Measurements from ENCODE around the gene DOCK4.

The DOCK4 gene

DNA sequence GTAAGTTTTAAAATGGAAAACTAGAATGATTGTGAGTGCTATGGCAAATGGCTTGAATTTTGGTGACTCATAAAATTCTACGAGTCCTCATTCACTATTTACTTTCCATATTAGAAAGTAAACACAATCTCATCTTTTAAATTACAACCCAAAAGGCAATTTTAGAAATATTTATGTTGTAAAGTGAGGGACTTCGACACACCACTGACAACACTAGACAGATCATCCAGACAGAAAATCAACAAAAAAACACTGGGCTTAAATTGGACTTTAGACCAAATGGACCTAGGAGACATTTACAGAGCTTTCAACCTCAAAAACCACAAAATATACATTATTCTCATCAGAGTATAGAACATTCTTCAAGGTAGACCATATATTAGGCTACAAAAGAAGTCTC, 30.4 kb upstream of the DOCK4 start:
- H3K9me3 ChIP-seq (ENCODE audit: insufficient read depth, low read depth, low read length): no peaks in the 10 kb centered on the region
- no peak overlapping the region for H3K4me2 ChIP-seq (ENCODE audit: low read depth, low read length, poor library complexity, severe bottlenecking)
- H3K4me1 ChIP-seq (ENCODE audit: insufficient read depth, low read length, poor library complexity, severe bottlenecking): peaks cover 3% of the 10 kb centered on the region
- H3K27me3 ChIP-seq (ENCODE audit: insufficient read depth, low read length, poor library complexity, severe bottlenecking): no peaks in the 10 kb centered on the region
- TF ChIP-seq CTCF (conservative IDR thresholded peaks at IDR 0.05; ENCODE audit: low read length) (no peak), EZH2phosphoT487 (IDR thresholded peaks at IDR 0.05; ENCODE audit: borderline replicate concordance) (no peak)
- no peaks in the 10 kb centered on the region for H4K20me1 ChIP-seq (ENCODE audit: insufficient read depth, low read length, poor library complexity, severe bottlenecking)
- no peak overlapping the region for H3K4me3 ChIP-seq (ENCODE audit: low read length, poor library complexity, severe bottlenecking)
- H3F3A ChIP-seq (ENCODE audit: low read depth): no peaks in the 10 kb centered on the region
- H3K9me2 ChIP-seq (replicated peaks; ENCODE audit: low read depth, low read length): no peaks in the 10 kb centered on the region
- H3K9ac ChIP-seq (ENCODE audit: low read depth, low read length, poor library complexity, severe bottlenecking): no peak overlapping the region
- H3K79me2 ChIP-seq (ENCODE audit: insufficient read depth, low read length): peaks cover 51% of the 10 kb centered on the region
- H2AFZ ChIP-seq (ENCODE audit: low read length): no peak overlapping the region
- H3K36me3 ChIP-seq (ENCODE audit: insufficient read depth, low read length): no peaks in the 10 kb centered on the region

DNA sequence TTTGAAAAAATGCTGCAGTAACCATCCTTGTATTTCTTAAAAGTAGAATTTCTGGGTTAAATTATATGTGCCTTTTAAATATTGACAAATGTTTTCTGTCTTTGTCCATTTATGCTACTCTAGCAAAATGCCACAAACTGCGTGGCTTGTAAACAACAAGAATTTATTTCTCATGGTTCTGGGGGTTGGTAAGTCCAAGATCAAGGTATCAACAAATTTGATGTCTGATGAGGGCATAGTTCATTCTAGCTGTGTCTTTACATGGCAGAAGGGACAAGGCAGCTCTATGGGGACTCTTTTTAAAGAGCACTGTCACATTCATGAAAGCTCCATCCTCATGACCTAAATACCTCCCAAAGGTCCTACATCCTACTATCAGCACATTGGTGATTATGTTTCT, 27.9 kb upstream of the DOCK4 start:
- H2AFZ ChIP-seq (ENCODE audit: low read length): no peak overlapping the region
- no peaks in the 10 kb centered on the region for H3K9me2 ChIP-seq (replicated peaks; ENCODE audit: low read depth, low read length)
- H3K79me2 ChIP-seq (ENCODE audit: insufficient read depth, low read length): peaks cover 60% of the 10 kb centered on the region
- no peaks in the 10 kb centered on the region for H3K9me3 ChIP-seq (ENCODE audit: insufficient read depth, low read depth, low read length)
- H3K4me3 ChIP-seq (ENCODE audit: low read length, poor library complexity, severe bottlenecking): no peak overlapping the region
- H3K27me3 ChIP-seq (ENCODE audit: insufficient read depth, low read length, poor library complexity, severe bottlenecking): no peaks in the 10 kb centered on the region
- H4K20me1 ChIP-seq (ENCODE audit: insufficient read depth, low read length, poor library complexity, severe bottlenecking): no peaks in the 10 kb centered on the region
- no peaks in the 10 kb centered on the region for H3F3A ChIP-seq (ENCODE audit: low read depth)
- H3K9ac ChIP-seq (ENCODE audit: low read depth, low read length, poor library complexity, severe bottlenecking): no peak overlapping the region
- no peaks in the 10 kb centered on the region for H3K4me1 ChIP-seq (ENCODE audit: insufficient read depth, low read length, poor library complexity, severe bottlenecking)
- TF ChIP-seq CTCF (conservative IDR thresholded peaks at IDR 0.05; ENCODE audit: low read length) (no peak), EZH2phosphoT487 (IDR thresholded peaks at IDR 0.05; ENCODE audit: borderline replicate concordance) (no peak)
- no peaks in the 10 kb centered on the region for H3K36me3 ChIP-seq (ENCODE audit: insufficient read depth, low read length)
- no peak overlapping the region for H3K4me2 ChIP-seq (ENCODE audit: low read depth, low read length, poor library complexity, severe bottlenecking)

GRCh38 chr7:112233048-112233697, 27.0 kb upstream of the DOCK4 start:
- no peaks in the 10 kb centered on the region for H4K20me1 ChIP-seq (ENCODE audit: insufficient read depth, low read length, poor library complexity, severe bottlenecking)
- H3K9me2 ChIP-seq (replicated peaks; ENCODE audit: low read depth, low read length): no peaks in the 10 kb centered on the region
- peaks cover 58% of the 10 kb centered on the region for H3K79me2 ChIP-seq (ENCODE audit: insufficient read depth, low read length)
- H3K9ac ChIP-seq (ENCODE audit: low read depth, low read length, poor library complexity, severe bottlenecking): no peak overlapping the region
- TF ChIP-seq CTCF (conservative IDR thresholded peaks at IDR 0.05; ENCODE audit: low read length) (no peak), EZH2phosphoT487 (IDR thresholded peaks at IDR 0.05; ENCODE audit: borderline replicate concordance) (no peak)
- no peaks in the 10 kb centered on the region for H3K36me3 ChIP-seq (ENCODE audit: insufficient read depth, low read length)
- H3K4me3 ChIP-seq (ENCODE audit: low read length, poor library complexity, severe bottlenecking): no peak overlapping the region
- no peaks in the 10 kb centered on the region for H3F3A ChIP-seq (ENCODE audit: low read depth)
- H3K9me3 ChIP-seq (ENCODE audit: insufficient read depth, low read depth, low read length): no peaks in the 10 kb centered on the region
- no peak overlapping the region for H2AFZ ChIP-seq (ENCODE audit: low read length)
- no peaks in the 10 kb centered on the region for H3K27me3 ChIP-seq (ENCODE audit: insufficient read depth, low read length, poor library complexity, severe bottlenecking)
- no peak overlapping the region for H3K4me2 ChIP-seq (ENCODE audit: low read depth, low read length, poor library complexity, severe bottlenecking)
- H3K4me1 ChIP-seq (ENCODE audit: insufficient read depth, low read length, poor library complexity, severe bottlenecking): no peaks in the 10 kb centered on the region
